GM12878 (cell line): Measurements from ENCODE around the gene IQCK. TPM values are rescaled to one million over a fixed set of nuclear protein-coding genes. Genes with fewer than 3 reads are reported as not detected.

Source experiments
- ATAC-seq: fragments of 200-7000 bp; cut with Tn5 transposase; 3 replicates; pipeline ENCODE4 v1.9.1; 2020; ENCODE audit warnings: mild to moderate bottlenecking, moderate library complexity
- BruUV-seq: library from RNA; stranded (reverse); fragments of 400-500 nt; replicated peaks from 2 replicates; lab custom pipeline; 2021; lab: Mats Ljungman, UMichigan
- CTCF ChIA-PET: fragments of 300-600 bp; sonication (Branson Sonifier 250); formaldehyde crosslinking; extraction: SDS; loops from one replicate; lab custom pipeline; 2021; ENCODE audit warnings: inconsistent platforms; lab: Yijun Ruan, JAX
- POLR2A ChIA-PET: fragments of 350-600 bp; formaldehyde crosslinking; extraction: SDS; loops from one replicate; lab custom pipeline; 2021; ENCODE audit warnings: inconsistent platforms; lab: Charles Lee
- RAD21 ChIA-PET: fragments of 300-600 bp; sonication (Branson Sonifier 250); formaldehyde crosslinking; loops from one replicate; lab custom pipeline; 2023; ENCODE audit warnings: antibody characterized with exemption; ENCODE audit not compliant: unreplicated experiment; lab: Charles Lee
- SMC1A ChIA-PET: fragments of 300-600 bp; sonication (Branson Sonifier 250); formaldehyde crosslinking; loops from one replicate; lab custom pipeline; 2023; ENCODE audit not compliant: unreplicated experiment, uncharacterized antibody; lab: Charles Lee
- DNase-seq: peaks from one replicate; pipeline ENCODE4 v3.0.0-alpha.2; 2011; ENCODE audit warnings: low read depth, low spot score
- FAIRE-seq: peaks from 3 replicates; lab custom pipeline; 2011; peaks lifted over from hg19 to GRCh38; lab: Jason Lieb, UNC
- H2AFZ ChIP-seq: 2 replicates; pipeline ENCODE4 v1.6.0; 2011; ENCODE audit warnings: low read depth, low read length, control low read depth; ENCODE audit not compliant: control insufficient read depth
- H3K27ac ChIP-seq: 2 replicates; pipeline ENCODE4 v1.5.1; 2011; ENCODE audit warnings: control low read depth; ENCODE audit not compliant: control insufficient read depth, insufficient read depth
- H3K27me3 ChIP-seq, 2 experiments: replicated peaks in 1 of 2; 2 replicates each; pipeline versions ENCODE4 v1.6.0 to v1.6.1; 2011; ENCODE audit warnings: low read length in 1 of 2; ENCODE audit not compliant: control insufficient read depth in 2 of 2, insufficient read depth in 2 of 2
- H3K36me3 ChIP-seq, 2 experiments: 2 replicates each; pipeline ENCODE4 v1.5.1; 2011; ENCODE audit warnings: low read length in 1 of 2; ENCODE audit not compliant: control insufficient read depth in 2 of 2, insufficient read depth in 2 of 2
- H3K4me1 ChIP-seq: 2 replicates; pipeline ENCODE4 v1.6.1; 2011; ENCODE audit warnings: mild to moderate bottlenecking, low read length, moderate library complexity, mixed read lengths; ENCODE audit not compliant: control insufficient read depth, insufficient read depth
- H3K4me2 ChIP-seq: 2 replicates; pipeline ENCODE4 v1.6.0; 2011; ENCODE audit warnings: control low read depth; ENCODE audit not compliant: control insufficient read depth, insufficient read depth
- H3K4me3 ChIP-seq: fragments of 200-600 bp; sonication (generic); 2 replicates; pipeline ENCODE4 v1.5.1; 2016
- H3K79me2 ChIP-seq: 2 replicates; pipeline ENCODE4 v1.6.0; 2011; ENCODE audit warnings: low read length; ENCODE audit not compliant: control insufficient read depth, insufficient read depth
- H3K9ac ChIP-seq: 2 replicates; pipeline ENCODE4 v1.8.0; 2011; ENCODE audit warnings: low read length, control low read depth, mixed read lengths; ENCODE audit not compliant: control insufficient read depth, insufficient read depth
- H3K9me3 ChIP-seq: replicated peaks from 3 replicates; pipeline ENCODE4 v1.5.1; 2011; ENCODE audit warnings: mild to moderate bottlenecking, low read length; ENCODE audit not compliant: control insufficient read depth, insufficient read depth
- H4K20me1 ChIP-seq: 2 replicates; pipeline ENCODE4 v1.6.0; 2011; ENCODE audit not compliant: control insufficient read depth, insufficient read depth
- EZH2 ChIP-seq: IDR thresholded peaks from 2 replicates; pipeline ENCODE4 v1.6.1; 2012; ENCODE audit warnings: low read depth, mild to moderate bottlenecking, control low read depth, inconsistent platforms, low read length, borderline replicate concordance; ENCODE audit not compliant: control insufficient read depth
- RAD51 ChIP-seq: fragments of 450-650 bp; IDR thresholded peaks from 2 replicates; pipeline ENCODE4 v1.6.1; 2016; ENCODE audit warnings: moderate library complexity, mild to moderate bottlenecking, inconsistent platforms
- SRF ChIP-seq, 2 experiments: IDR thresholded peaks; 2 replicates each; pipeline ENCODE4 v1.6.1; 2011; ENCODE audit warnings: low read depth in 2 of 2, low read length in 2 of 2, mild to moderate bottlenecking in 1 of 2, moderate library complexity in 1 of 2
- YBX1 ChIP-seq: fragments of 450-650 bp; IDR thresholded peaks from 2 replicates; pipeline ENCODE4 v1.6.1; 2016; ENCODE audit warnings: antibody characterized with exemption
- WGBS: methylation state at CpG from one replicate; pipeline ENCODE4 v1.1.6; 2016; ENCODE audit warnings: low lambda C conversion rate; ENCODE audit not compliant: insufficient replicate concordance, insufficient coverage; ENCODE audit errors: missing lambda C conversion rate; 5-methylcytosine and 5-hydroxymethylcytosine counted together
- in situ Hi-C: fragments of 300-500 bp; cut with MboI; formaldehyde crosslinking; loops from 9 replicates; pipeline ENCODE4 v1.14.3; 2018; ENCODE audit warnings: mixed read lengths
- intact Hi-C: fragments of 100-400 bp; cut with micrococcal nuclease; formaldehyde crosslinking; loops from one replicate; pipeline ENCODE4 v1.14.2; 2022; ENCODE audit not compliant: unreplicated experiment
- polyA plus RNA-seq, 11 experiments: library from polyadenylated mRNA; depleted of rRNA in 4 of 11; unstranded in 6 of 11; stranded (reverse) in 5 of 11; fragments of >200 nt; fragmentation: Nextera tagmentation in 4 of 11; fragmentation: Illumina TruSeq in 1 of 11; extraction: Ambion mirVana in 4 of 11; extraction: Trizol in 1 of 11; gene quantifications; 1 replicate in 1 of 11; 2 replicates in 10 of 11; pipeline versions ENCODE4 v1.2.1 to v1.2.3, GENCODE V29; 2011 to 2016; ENCODE audit warnings: inconsistent platforms in 2 of 11, missing spikeins in 2 of 11, low read depth in 1 of 11
- total RNA-seq, 4 experiments: library from RNA; depleted of rRNA in 3 of 4; stranded (reverse); fragments of >200 nt in 3 of 4; fragmentation: Illumina TruSeq in 1 of 4; extraction: Trizol in 1 of 4; gene quantifications; 2 replicates each; pipeline versions ENCODE4 v1.2.1 to v1.2.3, GENCODE V29; 2013 to 2021
- TF ChIP-seq, protein P1 (sequence below): IDR thresholded peaks from 2 replicates; pipeline ENCODE4 v1.6.1; 2012; ENCODE audit warnings: low read length, inconsistent platforms
- TF ChIP-seq, protein P2 (sequence below): IDR thresholded peaks from 2 replicates; pipeline ENCODE4 v1.6.1; 2012; ENCODE audit warnings: low read depth, low read length, improper control_type of control experiment
- TF ChIP-seq, protein P3 (sequence below): IDR thresholded peaks from 2 replicates; pipeline ENCODE4 v1.6.1; 2011; ENCODE audit warnings: mild to moderate bottlenecking, low read depth, low read length, moderate library complexity; ENCODE audit not compliant: insufficient replicate concordance

IQCK gene
- total and polyA plus RNA-seq, 10 of the 15 experiments (the other 5 are each of a cell fraction or from before 2014, with no cell fraction given): 1.0 to 4.2 (median 2.4) TPM

DNA sequence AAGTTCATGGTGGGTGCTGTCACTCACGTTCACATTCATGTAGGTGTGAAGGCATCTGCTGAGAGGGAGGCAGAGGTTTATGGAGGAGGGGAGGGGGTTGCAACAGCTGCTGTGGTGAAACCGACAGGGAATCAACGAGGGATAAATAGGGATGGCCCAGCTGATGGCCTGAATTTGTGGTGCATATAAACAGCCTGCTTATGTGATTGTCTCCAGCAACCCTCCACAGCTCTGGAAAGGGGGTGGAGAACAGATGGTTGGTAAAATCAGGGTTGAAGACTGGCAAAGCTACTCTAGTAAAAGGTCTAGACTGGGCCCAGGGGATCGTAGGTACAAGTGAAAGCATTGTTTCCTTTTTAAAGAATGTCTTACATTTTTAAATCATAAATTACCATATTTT is 53.7 kb downstream of the IQCK start (continued):
- TF ChIP-seq, protein P1, sequence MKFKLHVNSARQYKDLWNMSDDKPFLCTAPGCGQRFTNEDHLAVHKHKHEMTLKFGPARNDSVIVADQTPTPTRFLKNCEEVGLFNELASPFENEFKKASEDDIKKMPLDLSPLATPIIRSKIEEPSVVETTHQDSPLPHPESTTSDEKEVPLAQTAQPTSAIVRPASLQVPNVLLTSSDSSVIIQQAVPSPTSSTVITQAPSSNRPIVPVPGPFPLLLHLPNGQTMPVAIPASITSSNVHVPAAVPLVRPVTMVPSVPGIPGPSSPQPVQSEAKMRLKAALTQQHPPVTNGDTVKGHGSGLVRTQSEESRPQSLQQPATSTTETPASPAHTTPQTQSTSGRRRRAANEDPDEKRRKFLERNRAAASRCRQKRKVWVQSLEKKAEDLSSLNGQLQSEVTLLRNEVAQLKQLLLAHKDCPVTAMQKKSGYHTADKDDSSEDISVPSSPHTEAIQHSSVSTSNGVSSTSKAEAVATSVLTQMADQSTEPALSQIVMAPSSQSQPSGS: no peak
- TF ChIP-seq SRF (IDR thresholded peaks at IDR 0.05; ENCODE audit: low read depth in 2 of 2, low read length in 2 of 2): no peak
- TF ChIP-seq RAD51: no peak

DNA sequence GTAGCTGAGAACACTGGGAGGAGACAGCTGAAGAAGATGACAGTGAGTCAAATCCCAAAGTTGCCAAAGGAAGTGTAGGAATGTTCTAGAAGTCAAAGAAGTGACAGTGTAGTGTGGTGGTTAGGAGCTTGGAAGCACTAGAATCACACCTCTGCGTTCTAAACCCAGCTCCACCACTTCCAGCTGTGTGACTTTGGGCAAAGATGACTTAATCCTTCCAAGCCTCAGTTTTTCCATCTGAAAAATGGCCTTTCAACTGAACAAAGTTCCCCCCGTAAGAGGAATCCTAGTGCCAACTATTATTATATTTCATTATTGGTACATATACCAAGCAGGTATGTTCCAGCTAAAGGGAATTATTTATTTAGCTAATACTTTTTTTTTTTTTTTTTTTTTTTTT is 56.0 kb downstream of the IQCK start:
- TF ChIP-seq, protein P2, sequence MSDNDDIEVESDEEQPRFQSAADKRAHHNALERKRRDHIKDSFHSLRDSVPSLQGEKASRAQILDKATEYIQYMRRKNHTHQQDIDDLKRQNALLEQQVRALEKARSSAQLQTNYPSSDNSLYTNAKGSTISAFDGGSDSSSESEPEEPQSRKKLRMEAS: no peak
- TF ChIP-seq, protein P3, sequence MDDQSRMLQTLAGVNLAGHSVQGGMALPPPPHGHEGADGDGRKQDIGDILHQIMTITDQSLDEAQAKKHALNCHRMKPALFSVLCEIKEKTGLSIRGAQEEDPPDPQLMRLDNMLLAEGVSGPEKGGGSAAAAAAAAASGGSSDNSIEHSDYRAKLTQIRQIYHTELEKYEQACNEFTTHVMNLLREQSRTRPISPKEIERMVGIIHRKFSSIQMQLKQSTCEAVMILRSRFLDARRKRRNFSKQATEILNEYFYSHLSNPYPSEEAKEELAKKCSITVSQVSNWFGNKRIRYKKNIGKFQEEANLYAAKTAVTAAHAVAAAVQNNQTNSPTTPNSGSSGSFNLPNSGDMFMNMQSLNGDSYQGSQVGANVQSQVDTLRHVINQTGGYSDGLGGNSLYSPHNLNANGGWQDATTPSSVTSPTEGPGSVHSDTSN: no peak
- TF ChIP-seq EZH2 (no peak), YBX1 (no peak)
- TF ChIP-seq, all 136 proteins: peak for 0
- no peaks in the 10 kb centered on the region for H3K36me3 ChIP-seq
- no peak overlapping the region for H3K27ac ChIP-seq
- ATAC-seq (no peak), FAIRE-seq (no peak), DNase-seq (no peak)
- intact Hi-C loops: no loop called here
- no peak overlapping the region for H2AFZ ChIP-seq
- ChIA-PET CTCF (interaction anchor here (1.2 kb wide), 1 partner anchor 50 kb away, joined by 3 read pairs; no protein-coding TSS in a partner anchor), POLR2A (no interaction called here), RAD21 (no interaction called here), SMC1A (interaction anchor here (0.7 kb wide), 1 partner anchor 8 kb away, joined by 3 read pairs; no protein-coding TSS in a partner anchor)
- no TSS peak for BruUV-seq
- in situ Hi-C loops: no loop called here
- no peaks in the 10 kb centered on the region for H3K79me2 ChIP-seq
- 0 out of 2 replicates have a peak, but pooled peaks cover 6% of the 10 kb centered on the region for H3K4me1 ChIP-seq
- no peak overlapping the region for H3K4me2 ChIP-seq
- H4K20me1 ChIP-seq: no peaks in the 10 kb centered on the region
- no peak overlapping the region for H3K9ac ChIP-seq
- no peaks in the 10 kb centered on the region; the same call in 2 of the 3 replicates for H3K9me3 ChIP-seq
- H3K27me3 ChIP-seq: no peaks in the 10 kb centered on the region
- WGBS: 45% methylated on average over 2 of the region's 2 CpGs
- H3K4me3 ChIP-seq: no peak overlapping the region
